CD4-positive, CD25-positive, alpha-beta regulatory T cell (primary cell): Measurements from ENCODE around the gene GID8. TPM values are rescaled to one million over a fixed set of nuclear protein-coding genes. Genes with fewer than 3 reads are reported as not detected.
"Not testable (repeated sequence)": the region's sequence is repeated elsewhere in the genome, so short reads cannot be mapped to it uniquely, and the experiment has no call there.

Source experiments
- ATAC-seq, 2 donors: fragments of 150-1000 bp; cut with Tn5 transposase; one replicate each; pipeline ENCODE4 v1.10.0; 2021; ENCODE audit warnings: low read depth in 2 of 2, moderate number of reproducible peaks in 2 of 2, moderate library complexity in 1 of 2
- DNase-seq, 3 donors: peaks; one replicate each; pipeline versions ENCODE4 v3.0.0 to v3.0.0-alpha.2; 2012 to 2022; ENCODE audit warnings: mixed read lengths in 1 of 3
- H3K27ac ChIP-seq: one replicate; pipeline ENCODE4 v1.7.0; 2013; ENCODE audit warnings: mild to moderate bottlenecking, low read length; ENCODE audit not compliant: insufficient read depth, poor library complexity, severe bottlenecking
- H3K27me3 ChIP-seq: one replicate; pipeline ENCODE4 v1.7.0; 2013; ENCODE audit warnings: low read length; ENCODE audit not compliant: control insufficient read depth, insufficient read depth
- H3K36me3 ChIP-seq: one replicate; pipeline ENCODE4 v1.7.0; 2013; ENCODE audit warnings: mild to moderate bottlenecking, low read length, moderate library complexity; ENCODE audit not compliant: control insufficient read depth, insufficient read depth
- H3K4me1 ChIP-seq: 2 replicates; pipeline ENCODE4 v1.7.0; 2013; ENCODE audit warnings: mild to moderate bottlenecking, low read length; ENCODE audit not compliant: insufficient read depth, control insufficient read depth, poor library complexity, severe bottlenecking
- H3K4me3 ChIP-seq: one replicate; pipeline ENCODE4 v1.7.0; 2013; ENCODE audit warnings: low read depth, mild to moderate bottlenecking, low read length, moderate library complexity
- H3K9me3 ChIP-seq, 2 experiments: 1 replicate in 1 of 2; 2 replicates in 1 of 2; pipeline ENCODE4 v1.7.0; 2013; ENCODE audit warnings: low read length in 2 of 2, mild to moderate bottlenecking in 1 of 2, moderate library complexity in 1 of 2; ENCODE audit not compliant: control insufficient read depth in 2 of 2
- H3K27ac Mint-ChIP-seq, 3 donors: one replicate each; pipeline ENCODE4 v1.8.0; 2020 to 2022; ENCODE audit warnings: mild to moderate bottlenecking in 3 of 3, mixed read lengths in 3 of 3, moderate library complexity in 2 of 3
- H3K27me3 Mint-ChIP-seq: one replicate; pipeline ENCODE4 v1.8.0; 2022; ENCODE audit warnings: mild to moderate bottlenecking, mixed read lengths
- H3K36me3 Mint-ChIP-seq: one replicate; pipeline ENCODE4 v1.8.0; 2020; ENCODE audit warnings: mixed read lengths
- H3K4me1 Mint-ChIP-seq, 4 donors: one replicate each; pipeline ENCODE4 v1.8.0; 2020 to 2022; ENCODE audit warnings: mixed read lengths in 4 of 4, mild to moderate bottlenecking in 1 of 4
- H3K4me3 Mint-ChIP-seq, 4 donors: one replicate each; pipeline ENCODE4 v1.8.0; 2020 to 2022; ENCODE audit warnings: mild to moderate bottlenecking in 4 of 4, mixed read lengths in 4 of 4, moderate library complexity in 3 of 4
- H3K9me3 Mint-ChIP-seq, 7 donors: one replicate each; pipeline ENCODE4 v1.8.0; 2020 to 2022; ENCODE audit warnings: mixed read lengths in 7 of 7, mild to moderate bottlenecking in 3 of 7, moderate library complexity in 2 of 7
- polyA plus RNA-seq, 4 donors: library from polyadenylated mRNA; unstranded; fragments of 300-500 nt; fragmentation: Illumina TruSeq; gene quantifications; one replicate each; pipeline ENCODE4 v1.2.3, GENCODE V29; 2021
- total RNA-seq: library from RNA; stranded (reverse); gene quantifications from one replicate; pipeline ENCODE4 v1.2.3, GENCODE V29; 2022

The GID8 gene
- total and polyA plus RNA-seq, 5 donors from 2014 or later: 15.5 to 31.9 (median 17.8) TPM

DNA sequence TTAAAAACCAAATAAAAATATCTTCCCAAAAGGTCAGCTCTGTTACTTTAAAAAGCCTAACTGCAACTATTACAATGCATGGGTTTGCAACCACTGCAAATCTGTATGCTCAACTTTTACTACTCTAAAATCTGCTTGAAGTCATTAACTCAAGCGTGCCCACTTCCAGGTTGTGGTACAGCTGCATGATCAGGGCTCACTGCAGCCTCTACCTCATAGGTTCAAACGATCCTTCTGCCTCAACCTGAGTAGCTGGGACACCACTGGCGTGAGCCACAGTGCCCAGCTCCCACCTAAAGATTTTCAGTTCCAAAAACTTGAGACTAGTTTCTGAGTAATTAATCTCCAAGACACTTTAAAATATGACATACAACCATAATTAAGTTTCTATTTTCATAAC lies 19.8 kb upstream of the GID8 start:
- ATAC-seq: peak; percentile 72 to 75
- H3K9me3 ChIP-seq: no peaks in the 10 kb centered on the region
- no peaks in the 10 kb centered on the region for H3K9me3 Mint-ChIP-seq
- peak overlapping the region; percentile 88 for H3K27ac ChIP-seq
- H3K4me1 Mint-ChIP-seq: peaks cover 40 to 90% (median 69%) of the 10 kb centered on the region in 4 donors
- peaks cover 7% of the 10 kb centered on the region for H3K36me3 Mint-ChIP-seq
- peak overlapping the region; percentile 69 to 91 (median 84) for H3K4me3 Mint-ChIP-seq
- peaks cover 91% of the 10 kb centered on the region for H3K4me1 ChIP-seq
- no peaks in the 10 kb centered on the region for H3K27me3 ChIP-seq
- no peaks in the 10 kb centered on the region for H3K27me3 Mint-ChIP-seq
- DNase-seq: peak in 2 of 3 donors; percentile 43 to 87
- peak overlapping the region; percentile 76 for H3K4me3 ChIP-seq
- peaks cover 11% of the 10 kb centered on the region for H3K36me3 ChIP-seq
- H3K27ac Mint-ChIP-seq: peak overlapping the region; percentile 57 to 89 (median 81)

DNA sequence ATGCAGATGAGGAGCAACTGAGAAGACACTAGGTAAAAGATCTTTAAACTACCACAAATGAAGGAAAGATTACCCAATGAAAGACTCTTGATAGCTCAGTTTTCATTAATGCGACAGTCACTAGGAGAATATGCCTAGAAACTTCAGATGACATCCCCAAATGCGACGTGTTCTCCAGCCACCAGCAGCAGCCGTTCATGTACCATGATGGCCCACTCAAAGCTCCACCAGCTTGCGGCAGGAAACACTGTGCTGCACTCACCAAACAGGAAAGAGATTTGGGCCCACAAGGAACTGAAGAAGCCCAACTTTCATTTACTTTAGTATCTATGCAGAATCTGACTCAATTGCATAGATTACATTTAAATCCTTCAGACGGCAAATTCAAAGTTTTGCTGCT lies 19.1 kb upstream of the GID8 start:
- Mint-ChIP-seq H3K36me3 (peaks cover 6% of the 10 kb centered on the region), H3K4me1 (peaks cover 42 to 92% (median 70%) of the 10 kb centered on the region in 4 donors), H3K4me3 (peak overlapping the region; percentile 69 to 91 (median 84)), H3K27ac (peak overlapping the region; percentile 57 to 89 (median 81)), H3K9me3 (no peaks in the 10 kb centered on the region), H3K27me3 (no peaks in the 10 kb centered on the region)
- peaks cover 93% of the 10 kb centered on the region for H3K4me1 ChIP-seq
- H3K27ac ChIP-seq: peak overlapping the region; percentile 88
- no peaks in the 10 kb centered on the region for H3K27me3 ChIP-seq
- H3K36me3 ChIP-seq: peaks cover 4% of the 10 kb centered on the region
- ATAC-seq (peak; percentile 42 to 47), DNase-seq (peak in 2 of 3 donors; percentile 49 to 80)
- H3K4me3 ChIP-seq: peak overlapping the region; percentile 76
- H3K9me3 ChIP-seq: no peaks in the 10 kb centered on the region

DNA sequence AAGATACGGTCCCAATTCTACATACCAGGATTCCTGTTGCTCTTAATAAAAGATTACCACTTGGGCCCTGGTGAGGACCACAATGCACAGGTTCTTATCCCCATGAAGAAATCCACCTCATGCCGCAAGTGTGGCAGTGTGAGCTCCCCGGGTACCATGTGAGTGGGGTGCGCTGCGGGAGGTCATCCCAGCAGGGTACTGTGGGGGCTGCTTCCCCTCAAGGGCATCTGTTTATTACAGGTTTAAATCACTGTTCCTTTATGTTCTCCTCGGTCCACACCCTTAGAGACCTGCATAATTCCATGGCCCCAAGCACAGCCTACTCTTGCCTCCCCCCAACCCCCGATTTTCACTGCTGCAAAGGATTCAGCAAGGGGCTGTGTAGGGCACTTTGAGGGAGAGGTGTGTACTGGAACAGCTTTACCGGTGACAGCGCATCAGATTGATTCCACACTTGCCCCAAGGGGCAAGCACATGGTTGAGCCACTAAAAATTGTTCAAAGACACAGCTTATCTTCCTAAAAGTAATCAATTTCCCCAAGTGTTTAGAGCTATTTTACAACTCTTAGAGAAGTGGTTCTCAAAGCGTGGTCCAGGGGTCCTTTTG lies 17.8 kb upstream of the GID8 start:
- Histone ChIP-seq H3K27ac (peak overlapping the region; percentile 88), H3K4me3 (peak overlapping the region; percentile 66), H3K9me3 (no peaks in the 10 kb centered on the region), H3K36me3 (no peaks in the 10 kb centered on the region), H3K4me1 (peaks cover 98% of the 10 kb centered on the region), H3K27me3 (no peaks in the 10 kb centered on the region)
- peaks cover 48 to 94% (median 73%) of the 10 kb centered on the region in 4 donors for H3K4me1 Mint-ChIP-seq
- H3K9me3 Mint-ChIP-seq: no peaks in the 10 kb centered on the region
- peak overlapping the region in 2 of 3 donors; percentile 76 to 86 for H3K27ac Mint-ChIP-seq
- H3K27me3 Mint-ChIP-seq: no peaks in the 10 kb centered on the region
- ATAC-seq: no peak
- no peak for DNase-seq
- H3K36me3 Mint-ChIP-seq: peaks cover 3% of the 10 kb centered on the region
- peak overlapping the region; percentile 69 to 86 (median 78) for H3K4me3 Mint-ChIP-seq

DNA sequence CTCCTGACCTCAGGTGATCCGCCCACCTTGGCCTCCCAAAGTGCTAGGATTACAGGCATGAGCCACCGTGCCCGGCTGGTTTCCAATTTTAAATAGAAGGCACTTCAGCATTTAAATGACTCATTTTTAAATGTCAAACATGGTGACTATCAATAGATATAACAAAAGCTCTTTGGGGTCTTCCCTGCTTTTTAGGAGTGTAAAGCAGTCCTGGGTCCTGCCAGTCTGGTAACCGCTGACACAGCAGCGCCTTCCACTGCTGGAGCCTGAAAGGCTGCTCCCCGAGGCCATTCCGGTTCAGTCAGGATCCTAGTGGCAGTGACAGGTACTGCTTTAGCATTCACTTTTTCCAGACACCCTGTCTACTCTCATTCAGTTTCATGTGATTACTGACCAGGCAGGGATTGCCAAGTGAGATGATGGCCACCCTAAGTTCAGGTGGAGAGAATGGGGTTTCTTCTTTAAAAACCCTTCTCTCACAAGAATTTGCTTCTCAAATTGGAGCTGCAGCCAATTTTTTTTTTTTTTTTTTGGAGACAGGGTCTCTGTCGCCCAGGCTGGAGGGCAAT lies 16.7 kb upstream of the GID8 start:
- peaks cover 3% of the 10 kb centered on the region for H3K36me3 Mint-ChIP-seq
- ATAC-seq: peak; percentile 32 to 38
- peak overlapping the region; percentile 12 to 93 (median 88) for H3K27ac Mint-ChIP-seq
- H3K9me3 ChIP-seq: no peaks in the 10 kb centered on the region
- peaks cover 38 to 85% (median 67%) of the 10 kb centered on the region in 4 donors for H3K4me1 Mint-ChIP-seq
- DNase-seq: peak; percentile 53 to 68 (median 54)
- peaks cover 93% of the 10 kb centered on the region for H3K4me1 ChIP-seq
- H3K36me3 ChIP-seq: no peaks in the 10 kb centered on the region
- H3K4me3 Mint-ChIP-seq: peak overlapping the region; percentile 79 to 89 (median 84)
- H3K9me3 Mint-ChIP-seq: no peaks in the 10 kb centered on the region
- no peaks in the 10 kb centered on the region for H3K27me3 Mint-ChIP-seq
- H3K4me3 ChIP-seq: peak overlapping the region; percentile 72
- peak overlapping the region; percentile 88 for H3K27ac ChIP-seq
- no peaks in the 10 kb centered on the region for H3K27me3 ChIP-seq

DNA sequence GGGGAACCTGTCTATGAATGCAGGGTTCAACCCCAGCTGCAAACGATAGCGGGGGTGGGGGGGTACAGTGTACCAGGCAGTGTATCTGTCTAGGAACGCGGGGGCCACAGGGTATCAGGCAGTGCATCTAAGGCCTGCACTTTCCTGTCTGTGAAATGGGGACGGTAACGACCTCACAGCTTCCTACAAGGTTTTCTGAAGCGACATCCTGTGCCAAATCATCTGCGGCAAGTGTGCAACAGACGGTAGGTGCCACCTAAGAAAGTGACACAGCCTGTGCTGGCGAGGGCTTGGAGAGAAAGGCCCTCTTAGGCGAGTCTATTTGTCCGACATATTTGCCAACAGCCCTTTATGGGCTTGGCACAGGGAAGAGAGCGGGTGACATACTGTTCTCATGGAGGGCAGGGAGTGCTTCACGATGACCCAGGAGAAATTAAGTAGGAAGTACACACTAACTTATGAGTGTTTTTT lies 15.5 kb upstream of the GID8 start:
- no peaks in the 10 kb centered on the region for H3K27me3 ChIP-seq
- H3K9me3 ChIP-seq: no peaks in the 10 kb centered on the region
- H3K4me1 Mint-ChIP-seq: peaks cover 35 to 84% (median 63%) of the 10 kb centered on the region in 4 donors
- peaks cover 91% of the 10 kb centered on the region for H3K4me1 ChIP-seq
- peak in 2 of 3 donors; percentile 52 to 86 for DNase-seq
- peak overlapping the region; percentile 65 to 98 (median 90) for H3K27ac Mint-ChIP-seq
- H3K27me3 Mint-ChIP-seq: no peaks in the 10 kb centered on the region
- no peaks in the 10 kb centered on the region for H3K9me3 Mint-ChIP-seq
- no peaks in the 10 kb centered on the region for H3K36me3 Mint-ChIP-seq
- H3K4me3 ChIP-seq: peak overlapping the region; percentile 72
- peak overlapping the region; percentile 88 for H3K27ac ChIP-seq
- ATAC-seq: peak; percentile 18 to 32
- no peaks in the 10 kb centered on the region for H3K36me3 ChIP-seq
- peak overlapping the region; percentile 91 to 97 (median 94) for H3K4me3 Mint-ChIP-seq

DNA sequence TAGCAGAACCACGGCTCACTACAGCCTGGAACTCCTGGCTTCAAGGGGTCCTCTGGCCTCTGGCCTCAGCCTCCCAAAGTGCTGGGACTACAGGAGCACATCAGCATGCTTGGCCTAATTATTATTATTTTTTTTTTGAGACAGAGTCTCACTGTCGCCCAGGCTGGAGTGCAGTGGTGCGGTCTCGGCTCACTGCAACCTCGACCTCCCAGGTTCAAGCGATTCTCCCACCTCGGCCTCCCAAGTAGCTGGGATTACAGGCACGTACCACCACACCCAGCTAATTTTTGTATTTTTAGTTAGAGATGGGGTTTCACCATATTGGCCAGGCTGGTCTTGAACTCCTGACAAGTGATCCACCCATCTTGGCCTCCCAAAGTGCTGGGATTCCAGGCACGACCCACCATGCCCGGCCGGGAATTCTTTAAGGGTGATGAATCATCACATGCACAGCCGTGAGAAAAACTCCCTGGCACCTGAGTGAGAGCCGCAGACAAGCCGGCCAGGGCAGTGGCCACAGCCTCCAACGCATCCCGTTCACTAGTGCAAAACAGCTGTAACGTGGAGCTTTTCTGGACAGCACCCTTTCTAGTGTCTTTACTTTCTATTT lies 14.8 kb upstream of the GID8 start:
- not testable (repeated sequence) for H3K27me3 ChIP-seq, H3K36me3 Mint-ChIP-seq, H3K9me3 Mint-ChIP-seq, H3K27me3 Mint-ChIP-seq, H3K36me3 ChIP-seq, ATAC-seq, H3K9me3 ChIP-seq, DNase-seq
- H3K27ac Mint-ChIP-seq: peak overlapping the region; percentile 5 to 98 (median 90)
- peak overlapping the region; percentile 88 for H3K27ac ChIP-seq
- H3K4me3 ChIP-seq: peak overlapping the region; percentile 99
- peaks cover 37 to 84% (median 62%) of the 10 kb centered on the region in 4 donors for H3K4me1 Mint-ChIP-seq
- H3K4me1 ChIP-seq: peaks cover 91% of the 10 kb centered on the region
- H3K4me3 Mint-ChIP-seq: peak overlapping the region; percentile 93 to 97 (median 96)

DNA sequence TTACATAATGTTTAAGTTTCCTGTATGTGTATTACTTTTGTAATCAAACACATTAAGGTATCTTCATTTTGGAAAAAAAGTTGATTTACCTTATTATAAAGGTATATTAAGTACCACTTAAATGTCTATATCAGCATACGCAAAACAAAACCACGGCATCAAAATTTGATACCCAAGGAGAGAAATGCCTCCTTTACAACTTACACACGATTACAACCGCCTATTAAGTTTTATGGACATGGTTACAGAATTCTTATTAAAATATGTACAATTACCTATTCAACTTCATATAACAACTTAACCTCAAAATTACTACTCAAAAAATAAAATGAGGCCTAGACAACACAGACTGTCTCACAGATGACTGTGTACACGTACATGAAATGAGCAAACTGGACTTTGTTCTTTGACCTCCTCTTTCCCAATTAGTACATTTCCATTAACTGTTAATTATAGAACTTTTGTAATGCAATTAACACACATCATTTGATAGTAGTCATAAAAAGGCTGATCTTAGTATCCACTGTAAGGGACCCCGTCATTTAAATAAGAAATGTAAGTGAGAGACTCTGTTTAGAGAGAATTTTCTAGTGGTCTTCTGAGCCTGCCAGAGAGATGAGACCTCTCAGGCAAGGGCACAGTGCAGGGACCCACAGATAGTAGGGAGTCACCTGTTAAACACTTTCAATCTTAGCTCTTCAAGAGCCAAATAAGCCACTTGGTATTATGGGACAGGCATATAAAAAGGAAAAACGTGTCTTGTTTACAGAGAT lies 14.1 kb upstream of the GID8 start:
- DNase-seq (no peak), ATAC-seq (no peak)
- H3K27ac ChIP-seq: peak overlapping the region; percentile 88
- peaks cover 90% of the 10 kb centered on the region for H3K4me1 ChIP-seq
- no peaks in the 10 kb centered on the region for H3K27me3 ChIP-seq
- Mint-ChIP-seq H3K27ac (peak overlapping the region; percentile 85 to 96 (median 90)), H3K36me3 (no peaks in the 10 kb centered on the region), H3K4me1 (peaks cover 36 to 84% (median 60%) of the 10 kb centered on the region in 4 donors), H3K4me3 (peak overlapping the region; percentile 90 to 97 (median 94)), H3K27me3 (no peaks in the 10 kb centered on the region), H3K9me3 (no peaks in the 10 kb centered on the region)
- H3K36me3 ChIP-seq: no peaks in the 10 kb centered on the region
- peak overlapping the region; percentile 99 for H3K4me3 ChIP-seq
- H3K9me3 ChIP-seq: no peaks in the 10 kb centered on the region
